Measurements from ENCODE around the gene NBEA.

NBEA gene

DNA sequence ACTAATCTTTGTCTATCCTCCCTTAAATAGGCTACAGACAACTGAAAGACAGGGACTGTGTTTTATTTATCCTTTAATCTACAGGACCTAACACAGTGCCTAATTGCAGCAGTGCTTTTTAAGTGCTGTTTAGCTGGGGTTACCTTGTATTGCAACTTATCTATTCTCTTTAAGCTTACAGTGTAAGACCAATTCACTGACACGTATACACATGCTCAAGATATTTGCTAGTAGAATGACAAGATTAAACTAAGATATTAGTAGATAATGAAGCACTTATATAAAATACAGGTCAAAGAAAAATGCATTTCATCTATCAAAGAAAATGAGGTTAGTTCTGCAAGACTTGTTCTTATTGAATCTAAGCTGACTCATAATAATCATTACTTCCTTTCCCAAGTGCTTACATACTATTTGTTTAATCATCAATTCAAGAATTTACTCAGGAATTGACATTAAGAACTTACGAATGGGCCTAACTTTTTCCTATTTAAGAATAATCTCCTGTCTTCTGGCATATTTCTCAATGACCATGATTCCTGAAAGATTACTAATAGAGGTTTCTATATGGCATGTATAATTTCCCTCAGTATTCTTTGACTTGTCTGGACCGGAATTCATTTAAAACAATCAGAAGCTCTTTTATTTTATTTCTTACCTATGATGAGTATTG, 610.2 kb downstream of the NBEA start:
- Histone ChIP-seq H3K27me3 (no peaks in the 10 kb centered on the region), H3K9me3 (replicated peaks in 1 of 11) (no peaks in the 10 kb centered on the region), H3K27ac (no peak overlapping the region), H3K4me1 (peaks cover 0 to 8% (median 0%) of the 10 kb centered on the region in 10 experiments; a peak in 7 of 20 replicates), H3K9ac (no peak overlapping the region), H4K20me1 (no peaks in the 10 kb centered on the region), H3K36me3 (no peaks in the 10 kb centered on the region), H3K4me2 (no peak overlapping the region), H3K4me3 (no peak overlapping the region)
- no peak for TF ChIP-seq Cebpa-rat (IDR thresholded peaks at IDR 0.05)

DNA sequence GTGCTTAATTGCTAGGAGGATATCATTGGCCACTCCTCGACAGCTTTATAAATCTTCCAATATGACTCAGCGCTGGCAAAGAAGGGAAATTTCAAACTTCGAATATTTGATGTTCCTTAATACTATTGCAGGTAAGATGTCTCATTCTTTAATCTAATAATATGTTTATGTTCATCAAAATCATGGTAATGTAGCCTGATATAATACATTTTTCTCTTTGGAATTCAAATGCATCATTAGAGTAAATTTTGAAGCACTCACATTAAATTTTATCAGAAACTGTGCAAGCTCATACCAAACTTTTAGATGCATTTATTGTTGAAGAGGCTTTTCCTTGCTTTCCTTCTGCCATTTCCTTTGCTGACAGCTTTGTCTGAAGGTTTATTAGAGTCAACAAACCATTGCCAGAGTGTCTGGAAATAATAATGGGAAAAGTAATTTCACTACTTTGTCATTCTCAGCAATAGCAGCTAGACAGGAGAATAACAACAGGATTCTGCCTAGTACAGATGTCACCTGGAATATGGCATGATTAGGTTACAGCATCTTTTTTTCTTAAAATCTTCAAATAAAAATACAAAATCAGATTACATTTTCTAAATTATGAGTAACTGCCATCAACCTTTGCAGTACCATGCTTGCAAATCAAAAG, 613.0 kb downstream of the NBEA start:
- Histone ChIP-seq H3K4me2 (no peak overlapping the region), H3K4me3 (no peak overlapping the region), H3K27me3 (no peaks in the 10 kb centered on the region), H3K9me3 (replicated peaks in 1 of 11) (no peaks in the 10 kb centered on the region), H3K36me3 (no peaks in the 10 kb centered on the region), H3K9ac (no peak overlapping the region), H3K4me1 (no peaks in the 10 kb centered on the region), H3K27ac (no peak overlapping the region), H4K20me1 (no peaks in the 10 kb centered on the region)
- TF ChIP-seq Cebpa-rat (IDR thresholded peaks at IDR 0.05): no peak

DNA sequence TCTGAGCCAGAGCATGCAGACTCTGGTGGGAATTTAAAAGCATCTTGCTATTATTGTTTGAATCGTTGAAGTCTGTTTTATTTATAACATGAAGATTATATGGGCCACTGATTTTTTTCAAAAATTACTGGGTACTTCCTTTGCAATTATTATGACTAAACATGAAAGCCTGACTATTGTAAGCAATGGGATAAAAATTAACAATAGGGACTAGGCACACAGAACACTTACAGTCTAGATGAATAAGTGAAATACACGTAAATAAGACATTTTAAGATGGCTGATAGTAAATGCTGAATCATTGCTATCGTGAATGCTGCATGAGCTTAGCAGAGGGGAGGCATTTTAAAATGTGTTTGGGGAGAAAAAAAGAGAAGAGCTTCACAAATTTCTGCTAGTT, 615.4 kb downstream of the NBEA start:
- H3K27ac ChIP-seq: no peak overlapping the region
- no peaks in the 10 kb centered on the region for H3K9me3 ChIP-seq (replicated peaks in 1 of 11)
- H3K9ac ChIP-seq: no peak overlapping the region
- no peaks in the 10 kb centered on the region for H3K4me1 ChIP-seq
- no peak for TF ChIP-seq Cebpa-rat (IDR thresholded peaks at IDR 0.05)
- H4K20me1 ChIP-seq: no peaks in the 10 kb centered on the region
- no peak overlapping the region for H3K4me2 ChIP-seq
- no peak overlapping the region for H3K4me3 ChIP-seq
- no peaks in the 10 kb centered on the region for H3K36me3 ChIP-seq
- no peaks in the 10 kb centered on the region for H3K27me3 ChIP-seq

DNA sequence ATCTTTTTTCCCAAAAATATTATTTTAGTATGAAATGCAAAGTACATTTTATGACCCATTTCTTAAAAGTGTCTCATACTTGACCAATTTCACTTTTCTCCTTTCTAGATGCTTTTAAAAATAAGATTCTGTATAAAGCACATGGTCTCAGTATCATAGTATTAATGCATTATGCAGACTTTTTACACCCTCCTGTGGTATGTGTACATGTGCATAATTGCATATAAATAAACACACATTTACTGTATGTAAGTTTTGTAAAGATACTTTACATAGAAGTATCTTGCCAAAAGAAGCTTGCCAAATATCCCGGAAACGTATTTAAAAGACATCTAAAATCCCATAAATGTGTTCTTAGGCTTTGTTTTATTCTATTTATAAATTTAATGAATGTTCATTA, 619.5 kb downstream of the NBEA start:
- Histone ChIP-seq H3K4me3 (no peak overlapping the region), H4K20me1 (no peaks in the 10 kb centered on the region), H3K27me3 (no peaks in the 10 kb centered on the region), H3K9ac (no peak overlapping the region), H3K27ac (no peak overlapping the region), H3K9me3 (replicated peaks in 1 of 11) (no peaks in the 10 kb centered on the region), H3K4me1 (no peaks in the 10 kb centered on the region), H3K36me3 (no peaks in the 10 kb centered on the region), H3K4me2 (no peak overlapping the region)
- TF ChIP-seq Cebpa-rat (IDR thresholded peaks at IDR 0.05): no peak

DNA sequence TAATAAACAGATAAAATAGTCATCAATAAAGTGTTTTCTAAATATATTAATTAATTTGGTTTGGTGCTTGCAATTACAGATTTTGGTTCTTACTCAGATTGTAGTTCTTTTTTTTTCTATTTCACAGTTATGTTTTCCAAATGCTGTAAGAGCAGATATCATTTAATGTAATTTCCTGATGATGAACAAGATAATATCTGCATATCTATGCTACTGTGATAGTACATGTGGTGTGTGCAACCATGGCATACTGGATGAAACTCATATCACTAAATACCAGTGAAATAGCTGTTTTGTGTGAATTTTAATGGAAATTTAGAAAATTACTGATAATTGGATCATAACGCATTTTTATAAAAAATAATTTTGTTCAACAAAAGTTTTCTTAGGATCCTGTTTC, 623.2 kb downstream of the NBEA start:
- H3K27ac ChIP-seq: no peak overlapping the region
- TF ChIP-seq Cebpa-rat (IDR thresholded peaks at IDR 0.05): no peak
- H4K20me1 ChIP-seq: no peaks in the 10 kb centered on the region
- no peaks in the 10 kb centered on the region for H3K4me1 ChIP-seq
- H3K4me3 ChIP-seq: no peak overlapping the region
- H3K4me2 ChIP-seq: no peak overlapping the region
- H3K9me3 ChIP-seq (replicated peaks in 1 of 11): no peaks in the 10 kb centered on the region
- H3K9ac ChIP-seq: no peak overlapping the region
- H3K27me3 ChIP-seq: no peaks in the 10 kb centered on the region
- no peaks in the 10 kb centered on the region for H3K36me3 ChIP-seq

DNA sequence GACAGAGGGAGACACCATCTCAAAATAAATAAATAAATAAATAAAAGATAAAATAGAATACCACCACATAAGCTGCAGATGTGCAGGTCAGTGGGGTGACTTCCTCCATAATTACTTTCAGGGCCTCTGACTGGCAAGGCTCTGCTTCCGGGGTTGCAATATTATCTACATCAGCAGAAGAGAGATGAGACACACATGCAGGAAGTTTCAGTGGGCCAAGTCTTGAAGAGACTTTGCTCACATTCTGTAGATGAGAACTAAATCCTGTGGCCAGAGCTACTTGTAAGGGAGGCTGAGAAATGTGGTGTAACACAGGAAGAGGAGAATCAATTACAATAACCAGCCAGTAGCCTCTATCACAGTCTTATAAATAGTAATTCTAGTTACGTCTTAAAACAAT, 624.3 kb downstream of the NBEA start:
- no peak overlapping the region for H3K27ac ChIP-seq
- H3K4me1 ChIP-seq: no peaks in the 10 kb centered on the region
- H3K4me3 ChIP-seq: no peak overlapping the region
- H3K9me3 ChIP-seq (replicated peaks in 1 of 11): no peaks in the 10 kb centered on the region
- no peak overlapping the region for H3K9ac ChIP-seq
- H3K27me3 ChIP-seq: no peaks in the 10 kb centered on the region
- TF ChIP-seq Cebpa-rat (IDR thresholded peaks at IDR 0.05): no peak
- no peaks in the 10 kb centered on the region for H4K20me1 ChIP-seq
- no peak overlapping the region for H3K4me2 ChIP-seq
- no peaks in the 10 kb centered on the region for H3K36me3 ChIP-seq

DNA sequence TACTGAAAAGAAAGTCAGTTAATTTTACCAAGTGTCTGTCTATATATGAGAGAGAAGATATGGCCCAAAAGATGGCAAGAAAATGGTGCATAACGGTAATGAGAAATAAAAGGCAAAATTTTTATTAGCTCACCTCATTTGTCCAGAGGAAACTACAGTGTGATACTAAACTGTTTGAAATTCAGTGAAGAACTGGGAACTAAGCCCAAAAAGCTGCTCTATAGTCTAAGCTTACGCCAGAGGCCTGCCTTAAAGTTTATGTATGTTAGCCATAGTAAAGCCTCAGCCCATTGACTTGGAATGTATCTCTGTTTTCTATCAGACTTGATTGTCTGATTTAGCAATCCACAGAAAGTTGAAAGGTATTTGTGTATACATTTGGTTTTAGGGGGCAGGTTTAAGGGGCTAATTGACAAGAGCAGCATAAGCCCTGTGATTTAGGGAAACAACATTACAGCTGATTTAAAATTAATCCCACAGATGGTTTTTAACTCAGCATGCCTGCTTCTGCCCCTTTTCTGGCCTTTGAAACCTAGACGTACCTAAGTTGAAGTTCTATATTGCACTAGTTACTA, 625.4 kb downstream of the NBEA start:
- Histone ChIP-seq H3K4me1 (no peaks in the 10 kb centered on the region), H3K27me3 (no peaks in the 10 kb centered on the region), H4K20me1 (no peaks in the 10 kb centered on the region), H3K4me2 (no peak overlapping the region), H3K9ac (no peak overlapping the region), H3K9me3 (replicated peaks in 1 of 11) (no peaks in the 10 kb centered on the region), H3K4me3 (no peak overlapping the region), H3K36me3 (no peaks in the 10 kb centered on the region), H3K27ac (no peak overlapping the region)
- TF ChIP-seq Cebpa-rat (IDR thresholded peaks at IDR 0.05): no peak

DNA sequence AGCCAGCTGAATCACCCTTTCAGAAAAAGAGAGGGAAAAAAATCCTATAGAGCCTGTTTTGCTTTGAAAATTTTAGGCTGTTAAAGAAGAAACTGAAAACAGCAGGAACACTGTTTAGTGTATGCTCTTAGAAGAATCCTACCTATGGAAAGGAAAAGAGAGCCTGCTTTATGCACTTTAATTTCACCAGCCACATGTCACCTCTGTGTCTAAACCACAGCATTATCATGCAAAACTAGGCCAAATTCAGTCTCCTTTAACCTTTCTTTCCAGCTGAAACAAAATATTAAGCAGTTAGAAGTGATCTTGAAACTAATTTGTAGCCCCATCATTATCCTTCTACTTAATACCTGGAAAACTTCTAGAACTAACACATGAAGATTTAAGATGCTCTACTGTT, 631.6 kb downstream of the NBEA start:
- Histone ChIP-seq H3K36me3 (no peaks in the 10 kb centered on the region), H3K4me3 (no peak overlapping the region), H4K20me1 (no peaks in the 10 kb centered on the region), H3K27me3 (no peaks in the 10 kb centered on the region), H3K9me3 (replicated peaks in 1 of 11) (no peaks in the 10 kb centered on the region), H3K4me1 (no peaks in the 10 kb centered on the region), H3K9ac (no peak overlapping the region), H3K4me2 (no peak overlapping the region), H3K27ac (no peak overlapping the region)
- TF ChIP-seq Cebpa-rat (IDR thresholded peaks at IDR 0.05): no peak

DNA sequence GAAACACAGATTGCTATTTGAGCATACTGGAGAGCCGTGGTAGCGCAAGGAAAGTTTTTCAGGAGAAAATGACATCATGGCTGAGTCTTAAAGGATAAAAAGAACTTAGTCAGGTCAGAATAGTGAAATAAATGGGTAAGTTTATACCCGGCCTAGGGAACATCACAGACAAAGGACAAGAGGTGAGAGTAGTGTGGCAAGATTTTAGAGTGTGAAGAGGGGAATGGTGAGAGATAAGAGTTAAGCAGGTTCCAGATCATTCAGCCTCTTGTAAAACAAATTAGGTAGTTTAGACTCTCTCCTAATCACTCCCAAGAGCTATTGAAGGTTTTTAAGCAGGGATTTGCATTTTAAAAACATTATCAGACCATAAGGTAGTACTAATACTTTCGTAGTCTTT, 650.4 kb downstream of the NBEA start:
- TF ChIP-seq Cebpa-rat (IDR thresholded peaks at IDR 0.05): no peak
- no peak overlapping the region for H3K27ac ChIP-seq
- H3K4me2 ChIP-seq: no peak overlapping the region
- H3K9ac ChIP-seq: no peak overlapping the region
- no peaks in the 10 kb centered on the region for H3K4me1 ChIP-seq
- no peaks in the 10 kb centered on the region for H3K27me3 ChIP-seq
- no peaks in the 10 kb centered on the region for H4K20me1 ChIP-seq
- no peak overlapping the region for H3K4me3 ChIP-seq
- H3K36me3 ChIP-seq: no peaks in the 10 kb centered on the region
- H3K9me3 ChIP-seq (replicated peaks in 1 of 11): no peaks in the 10 kb centered on the region

DNA sequence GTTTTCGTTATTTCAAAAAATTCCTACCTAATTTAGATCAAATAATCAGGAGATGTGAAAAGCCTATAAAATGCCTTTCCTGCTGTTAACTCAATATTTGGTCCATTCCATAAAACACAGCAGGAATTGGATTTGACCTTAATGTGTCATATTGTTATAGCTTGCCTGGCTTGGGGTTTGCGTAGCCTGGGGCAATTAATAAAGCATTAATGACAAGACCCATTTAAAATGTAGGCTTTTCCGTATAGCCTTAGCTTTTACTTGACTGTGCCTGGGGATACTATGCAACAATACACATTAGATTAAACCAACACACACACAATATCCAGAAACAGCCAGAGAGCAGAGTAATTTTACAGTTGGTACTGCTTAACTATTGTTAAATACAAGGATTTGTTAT, 651.6 kb downstream of the NBEA start:
- Histone ChIP-seq H3K27ac (no peak overlapping the region), H3K36me3 (no peaks in the 10 kb centered on the region), H3K4me2 (no peak overlapping the region), H3K4me1 (no peaks in the 10 kb centered on the region), H4K20me1 (no peaks in the 10 kb centered on the region), H3K27me3 (no peaks in the 10 kb centered on the region), H3K9ac (no peak overlapping the region), H3K4me3 (no peak overlapping the region), H3K9me3 (replicated peaks in 1 of 11) (no peaks in the 10 kb centered on the region)
- TF ChIP-seq Cebpa-rat (IDR thresholded peaks at IDR 0.05): no peak
